RWPE1 (cell line): Measurements from ENCODE around the gene STON2.

ENCODE experiments used
- CTCF ChIA-PET: fragments of 350-600 bp; sonication (Branson Sonifier 250); formaldehyde crosslinking; extraction: SDS; loops from one replicate; lab custom pipeline; 2021; lab: Yijun Ruan, JAX
- POLR2A ChIA-PET: fragments of 400-600 bp; formaldehyde crosslinking; extraction: SDS; loops from one replicate; lab custom pipeline; 2020; ENCODE audit warnings: antibody characterized with exemption; ENCODE audit not compliant: low non-redundant PET; lab: Yijun Ruan, JAX
- DNase-seq: peaks from one replicate; pipeline ENCODE4 v3.0.0; 2012; ENCODE audit warnings: low spot score
- H3K27ac ChIP-seq: fragments of 450-650 bp; 2 replicates; pipeline ENCODE4 v1.5.1; 2017
- CTCF ChIP-seq: fragments of 450-650 bp; conservative IDR thresholded peaks from 2 replicates; pipeline ENCODE4 v1.5.1; 2017; ENCODE audit warnings: low read depth, mild to moderate bottlenecking

The STON2 gene

DNA sequence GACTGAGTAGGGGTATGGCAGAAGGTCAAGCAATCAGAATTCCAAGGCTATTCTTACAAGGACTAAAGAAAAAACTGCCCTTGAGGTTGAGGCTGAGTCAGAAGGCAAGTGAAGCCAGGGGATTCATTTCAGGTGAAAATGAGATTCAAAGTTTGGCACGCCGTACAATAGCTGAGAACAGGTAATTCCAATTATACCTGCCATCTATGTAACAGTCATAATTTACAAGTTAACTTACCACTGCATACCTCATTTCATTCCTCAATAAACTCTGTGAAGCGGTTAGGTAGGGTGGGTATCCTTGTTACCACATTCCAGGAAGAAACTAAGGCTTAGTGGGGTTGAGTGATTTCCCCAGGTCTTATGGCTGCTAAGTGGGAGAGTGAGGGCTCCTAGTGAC lies 64.1 kb downstream of the STON2 start:
- DNase-seq = no peak
- ChIA-PET CTCF (no interaction called here), POLR2A (no interaction called here)
- no peak overlapping the region for H3K27ac ChIP-seq
- TF ChIP-seq CTCF = no peak

GRCh38 chr14:81332725-81333124 lies 67.4 kb downstream of the STON2 start:
- TF ChIP-seq CTCF = no peak
- no peak for DNase-seq
- no peak overlapping the region for H3K27ac ChIP-seq
- POLR2A ChIA-PET = no interaction called here
- CTCF ChIA-PET = interaction anchor here (0.6 kb wide), 1 partner anchor 112 kb away, joined by 4 read pairs; no protein-coding TSS in a partner anchor

- TF ChIP-seq CTCF = no peak
- H3K27ac ChIP-seq = peak overlapping the region; percentile 95
- DNase-seq = peak; percentile 32
- CTCF ChIA-PET = interaction anchor here (1.2 kb wide), 1 partner anchor 122 kb away, joined by 3 read pairs; no protein-coding TSS in a partner anchor
- POLR2A ChIA-PET = no interaction called here
Measured at GRCh38 chr14:81331229-81332021, 68.7 kb downstream of the STON2 start.

DNA sequence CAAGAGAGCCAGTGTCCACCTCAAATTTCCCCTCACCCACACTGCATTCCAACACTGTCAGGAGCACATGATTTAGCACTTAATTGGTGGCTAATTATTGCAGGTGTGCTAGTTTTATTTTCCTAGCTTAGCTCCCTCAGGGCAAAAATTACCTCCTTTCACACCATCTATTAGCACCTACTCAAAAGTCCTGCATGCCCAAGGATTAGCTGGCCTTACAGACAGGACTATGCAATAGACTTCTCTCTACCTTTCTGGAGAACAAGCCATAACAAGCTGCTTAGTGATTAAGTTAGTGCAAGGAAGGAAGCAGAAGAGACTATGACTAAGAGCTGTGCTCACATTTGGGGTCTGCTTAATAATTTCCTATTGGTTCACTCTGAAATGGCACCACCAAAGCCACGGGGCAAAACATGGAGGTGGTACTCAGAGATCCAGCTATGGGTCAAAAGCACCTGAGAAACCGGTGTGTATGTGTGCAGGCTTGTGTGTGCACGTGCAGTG lies 69.5 kb downstream of the STON2 start:
- no peak for TF ChIP-seq CTCF
- ChIA-PET POLR2A (interaction anchor here (0.6 to 0.8 kb wide), 2 partner anchors 101 to 110 kb away, joined by 3 read pairs; partner anchors contain the start of gene GTF2A1), CTCF (interaction anchor here (1.0 to 1.2 kb wide), 2 partner anchors 19 to 123 kb away, joined by 3 read pairs; no protein-coding TSS in a partner anchor)
- peak overlapping the region; percentile 95 for H3K27ac ChIP-seq
- peak; percentile 84 for DNase-seq

- no peak for TF ChIP-seq CTCF
- peak; percentile 88 for DNase-seq
- POLR2A ChIA-PET = interaction anchor here (0.8 kb wide), 1 partner anchor 109 kb away, joined by 3 read pairs; the partner anchor contains the start of gene GTF2A1
- H3K27ac ChIP-seq = peak overlapping the region; percentile 95
- CTCF ChIA-PET = interaction anchor here (1.0 to 1.2 kb wide), 2 partner anchors 18 to 123 kb away, joined by 3 read pairs; no protein-coding TSS in a partner anchor
Measured at GRCh38 chr14:81329640-81330381, 70.3 kb downstream of the STON2 start.

GRCh38 chr14:81326451-81326850 lies 73.7 kb downstream of the STON2 start:
- no peak for TF ChIP-seq CTCF
- ChIA-PET POLR2A (no interaction called here), CTCF (no interaction called here)
- peak; percentile 40 for DNase-seq
- H3K27ac ChIP-seq = peak overlapping the region; percentile 83
